ENCODE measurements around the gene CTRL. TPM values are rescaled to one million over a fixed set of nuclear protein-coding genes. Genes with fewer than 3 reads are reported as not detected.

The CTRL gene
- total RNA-seq, 1 experiment from 2014 or later, result 2.0 TPM

DNA sequence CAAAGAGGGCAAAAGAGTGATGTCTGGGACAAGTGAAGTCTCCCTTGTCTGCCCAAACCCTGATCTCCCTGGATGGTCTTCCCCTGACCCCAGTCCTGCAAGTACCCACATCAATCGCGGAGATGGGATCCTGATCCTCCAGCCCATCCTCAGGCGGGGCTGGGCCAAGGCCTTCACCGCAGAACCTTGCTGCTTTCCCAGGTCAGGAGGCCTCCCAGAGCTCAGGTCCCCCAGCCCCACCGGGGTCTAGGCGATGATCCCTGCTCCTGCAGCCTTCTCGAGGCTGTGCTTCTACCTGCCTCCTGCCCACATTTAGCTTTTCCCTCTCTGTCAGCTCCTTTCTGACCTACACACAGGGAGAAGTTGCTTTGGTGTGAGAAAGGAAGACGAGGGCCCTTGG lies 30.5 kb upstream of the CTRL start:
- POLR2A ChIA-PET, result no interaction called here
- ATAC-seq (no peak), DNase-seq (ENCODE audit: low read depth, low spot score) (no peak)
- peaks cover 10% of the 10 kb centered on the region for H3K4me1 ChIP-seq (ENCODE audit: control insufficient read depth, insufficient read depth, low read length)
- no peak for TF ChIP-seq TCF7L2 (IDR thresholded peaks at IDR 0.05; ENCODE audit: low read depth, low read length)
- no peak for TF ChIP-seq REST (IDR thresholded peaks at IDR 0.05; ENCODE audit: insufficient read depth in 1 of 2, low read depth in 2 of 2, low read length in 1 of 2)
- no peak for TF ChIP-seq POLR2AphosphoS5 (IDR thresholded peaks at IDR 0.05; ENCODE audit: low read depth, low read length)
- TF ChIP-seq CTCF (IDR thresholded peaks at IDR 0.05), result no peak
- no peak for TF ChIP-seq SIN3A (IDR thresholded peaks at IDR 0.05; ENCODE audit: borderline replicate concordance, insufficient read depth, low read depth, low read length)
- CTCF ChIA-PET, result no interaction called here
- H3K9me3 ChIP-seq (ENCODE audit: control insufficient read depth, insufficient read depth, low read depth, low read length), result no peaks in the 10 kb centered on the region
- no TSS peak for BruUV-seq (replicated peaks)
- no peak overlapping the region for H3K27ac ChIP-seq (ENCODE audit: low read length)
- H3K36me3 ChIP-seq (ENCODE audit: control insufficient read depth, insufficient read depth, low read length), result no peaks in the 10 kb centered on the region; the same call in 1 of the 2 replicates
- no peaks in the 10 kb centered on the region for H3K27me3 ChIP-seq (ENCODE audit: control insufficient read depth, insufficient read depth, low read length)
- no peak overlapping the region for H3K4me3 ChIP-seq (ENCODE audit: low read depth in 2 of 2, low read length in 2 of 2)
- intact Hi-C loops (cut with micrococcal nuclease; ENCODE audit: unreplicated experiment) (no loop called here), in situ Hi-C loops (cut with HindIII; ENCODE audit: low pct_unique_long_range_greater_than_20kb, low sequenced_read_pairs) (no loop called here)

- no peaks in the 10 kb centered on the region; the same call in 1 of the 2 replicates for H3K36me3 ChIP-seq (ENCODE audit: control insufficient read depth, insufficient read depth, low read length)
- H3K4me3 ChIP-seq (ENCODE audit: low read depth in 2 of 2, low read length in 2 of 2), result no peak overlapping the region
- H3K27ac ChIP-seq (ENCODE audit: low read length), result no peak overlapping the region
- no peaks in the 10 kb centered on the region for H3K27me3 ChIP-seq (ENCODE audit: control insufficient read depth, insufficient read depth, low read length)
- ChIA-PET CTCF (no interaction called here), POLR2A (no interaction called here)
- BruUV-seq (replicated peaks), result no TSS peak
- DNase-seq (ENCODE audit: low read depth, low spot score) (no peak), ATAC-seq (no peak)
- peaks cover 4% of the 10 kb centered on the region for H3K4me1 ChIP-seq (ENCODE audit: control insufficient read depth, insufficient read depth, low read length)
- TF ChIP-seq REST (IDR thresholded peaks at IDR 0.05; ENCODE audit: insufficient read depth in 1 of 2, low read depth in 2 of 2, low read length in 1 of 2) (no peak), SIN3A (IDR thresholded peaks at IDR 0.05; ENCODE audit: borderline replicate concordance, insufficient read depth, low read depth, low read length) (no peak), CTCF (IDR thresholded peaks at IDR 0.05) (no peak), POLR2AphosphoS5 (IDR thresholded peaks at IDR 0.05; ENCODE audit: low read depth, low read length) (no peak), TCF7L2 (IDR thresholded peaks at IDR 0.05; ENCODE audit: low read depth, low read length) (no peak)
- intact Hi-C loops (cut with micrococcal nuclease; ENCODE audit: unreplicated experiment) (no loop called here), in situ Hi-C loops (cut with HindIII; ENCODE audit: low pct_unique_long_range_greater_than_20kb, low sequenced_read_pairs) (no loop called here)
- no peaks in the 10 kb centered on the region for H3K9me3 ChIP-seq (ENCODE audit: control insufficient read depth, insufficient read depth, low read depth, low read length)
Observed at GRCh38 chr16:67961551-67961957, 29.9 kb upstream of the CTRL start.
